ENCODE measurements around the gene SLC35F1.

- no peak for TF ChIP-seq EZH2 (IDR thresholded peaks at IDR 0.05; ENCODE audit: insufficient read depth, poor library complexity, severe bottlenecking)
- no peak for TF ChIP-seq EZH2phosphoT487 (IDR thresholded peaks at IDR 0.05; ENCODE audit: insufficient read depth, low read depth)
These were observed 26.4 kb downstream of the SLC35F1 start for GRCh38 chr6:117933471-117933870.
